Choroid plexus epithelial cell (primary cell): Measurements from ENCODE around the gene CNR2.
"Not testable (repeated sequence)": the region's sequence is repeated elsewhere in the genome, so short reads cannot be mapped to it uniquely, and the experiment has no call there.

ENCODE experiments used
- DNase-seq: peaks from one replicate; pipeline ENCODE4 v3.0.0-alpha.2; 2010; ENCODE audit warnings: low read depth
- H3K4me3 ChIP-seq: 2 replicates; pipeline ENCODE4 v1.5.1; 2011; ENCODE audit warnings: low read depth, mild to moderate bottlenecking, control low read depth, low read length, moderate library complexity
- TF ChIP-seq, protein P1 (sequence below): conservative IDR thresholded peaks from 2 replicates; pipeline ENCODE4 v1.5.1; 2011; ENCODE audit warnings: low read depth, mild to moderate bottlenecking, control low read depth, inconsistent platforms, low read length, moderate library complexity

The CNR2 gene

DNA sequence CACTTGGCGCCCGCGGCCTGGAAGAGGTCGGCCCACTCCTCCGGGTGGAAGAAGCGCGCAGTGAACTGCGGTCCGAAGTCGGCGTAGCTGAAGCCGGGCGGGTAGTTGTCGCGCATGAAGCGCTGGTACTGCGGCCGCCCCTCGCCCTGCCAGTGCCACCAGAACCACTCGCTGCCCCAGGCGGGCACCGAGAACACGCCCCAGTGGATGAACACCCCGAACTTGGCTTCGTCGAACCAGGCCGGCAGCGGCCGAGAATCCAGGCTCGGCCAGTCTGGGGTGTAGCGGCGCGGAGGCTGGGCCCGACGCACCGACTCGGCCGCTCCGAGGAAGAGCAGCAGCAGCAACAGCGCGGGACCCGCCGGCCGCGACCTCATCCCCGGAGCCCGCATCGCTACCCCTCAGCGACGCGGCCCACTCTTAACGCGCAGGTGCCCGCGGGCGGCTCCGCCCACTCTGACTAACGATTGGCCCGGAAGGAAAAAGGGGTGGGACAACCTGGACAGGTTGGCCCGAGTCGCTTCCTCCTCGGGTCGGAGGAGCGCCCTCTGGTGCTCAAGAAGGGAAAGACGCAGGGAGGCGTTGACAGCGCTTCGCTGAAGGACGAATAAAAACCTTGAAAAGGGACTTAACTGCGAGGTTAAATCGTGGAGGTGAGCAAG, 45.1 kb downstream of the CNR2 start, which contains the start of gene FUCA1:
TSS of gene FUCA1 (minus strand) at position 396 of the 662 bp plus-strand sequence. CDS start at position 392, 4 bp downstream.
- TF ChIP-seq, protein P1, sequence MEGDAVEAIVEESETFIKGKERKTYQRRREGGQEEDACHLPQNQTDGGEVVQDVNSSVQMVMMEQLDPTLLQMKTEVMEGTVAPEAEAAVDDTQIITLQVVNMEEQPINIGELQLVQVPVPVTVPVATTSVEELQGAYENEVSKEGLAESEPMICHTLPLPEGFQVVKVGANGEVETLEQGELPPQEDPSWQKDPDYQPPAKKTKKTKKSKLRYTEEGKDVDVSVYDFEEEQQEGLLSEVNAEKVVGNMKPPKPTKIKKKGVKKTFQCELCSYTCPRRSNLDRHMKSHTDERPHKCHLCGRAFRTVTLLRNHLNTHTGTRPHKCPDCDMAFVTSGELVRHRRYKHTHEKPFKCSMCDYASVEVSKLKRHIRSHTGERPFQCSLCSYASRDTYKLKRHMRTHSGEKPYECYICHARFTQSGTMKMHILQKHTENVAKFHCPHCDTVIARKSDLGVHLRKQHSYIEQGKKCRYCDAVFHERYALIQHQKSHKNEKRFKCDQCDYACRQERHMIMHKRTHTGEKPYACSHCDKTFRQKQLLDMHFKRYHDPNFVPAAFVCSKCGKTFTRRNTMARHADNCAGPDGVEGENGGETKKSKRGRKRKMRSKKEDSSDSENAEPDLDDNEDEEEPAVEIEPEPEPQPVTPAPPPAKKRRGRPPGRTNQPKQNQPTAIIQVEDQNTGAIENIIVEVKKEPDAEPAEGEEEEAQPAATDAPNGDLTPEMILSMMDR = peak; percentile 93
- peak within 1 kb of the TSS; percentile 72 for H3K4me3 ChIP-seq
- DNase-seq = peak; percentile 90

DNA sequence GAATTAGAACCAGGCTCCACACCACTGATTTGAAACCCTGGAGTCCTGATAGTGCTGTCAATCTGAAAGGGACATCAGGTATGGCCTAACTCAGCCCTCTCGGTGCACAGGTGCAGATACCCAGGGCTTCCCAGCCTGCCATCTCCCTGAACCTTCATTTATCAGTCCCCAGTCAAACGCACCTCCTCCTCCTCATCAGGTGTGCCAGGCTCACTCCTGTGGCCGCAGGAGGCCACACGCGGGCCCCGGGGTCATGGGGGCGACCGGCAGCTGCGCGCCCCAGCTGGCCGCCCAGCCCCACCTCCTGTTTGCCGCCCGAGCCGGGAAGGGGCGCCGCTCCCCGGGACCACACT, 45.6 kb downstream of the CNR2 start:
- TF ChIP-seq, protein P1 = no peak
- DNase-seq = no peak
- peak overlapping the region; percentile 72 for H3K4me3 ChIP-seq

DNA sequence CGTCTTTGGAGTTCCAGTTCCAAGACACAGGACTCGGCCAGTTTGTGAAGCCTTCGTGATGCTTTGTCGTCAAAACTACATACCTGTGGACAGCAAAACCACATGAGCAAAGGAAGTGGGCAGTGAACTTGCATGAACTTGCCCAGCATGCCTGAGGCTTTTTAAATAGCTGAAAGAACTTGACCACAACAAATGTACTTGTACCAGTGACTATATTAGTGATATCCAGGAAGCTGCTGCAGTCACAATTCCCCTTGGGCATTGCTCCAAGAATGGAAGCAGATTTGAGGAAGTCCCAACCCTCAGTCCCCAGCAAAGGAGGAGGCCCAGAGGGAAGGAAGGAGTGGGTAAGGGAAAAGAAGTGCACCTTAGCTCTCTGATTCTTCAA, 47.6 kb downstream of the CNR2 start:
- peak; percentile 58 for DNase-seq
- no peak overlapping the region for H3K4me3 ChIP-seq
- TF ChIP-seq, protein P1 = no peak

- TF ChIP-seq, protein P1 = no peak
- H3K4me3 ChIP-seq = no peak overlapping the region
- DNase-seq = no peak
Measured at GRCh38 chr1:23864801-23865542, 48.2 kb downstream of the CNR2 start.

GRCh38 chr1:23862640-23863039, 50.5 kb downstream of the CNR2 start:
- no peak for DNase-seq
- TF ChIP-seq, protein P1 = no peak
- H3K4me3 ChIP-seq = no peak overlapping the region

DNA sequence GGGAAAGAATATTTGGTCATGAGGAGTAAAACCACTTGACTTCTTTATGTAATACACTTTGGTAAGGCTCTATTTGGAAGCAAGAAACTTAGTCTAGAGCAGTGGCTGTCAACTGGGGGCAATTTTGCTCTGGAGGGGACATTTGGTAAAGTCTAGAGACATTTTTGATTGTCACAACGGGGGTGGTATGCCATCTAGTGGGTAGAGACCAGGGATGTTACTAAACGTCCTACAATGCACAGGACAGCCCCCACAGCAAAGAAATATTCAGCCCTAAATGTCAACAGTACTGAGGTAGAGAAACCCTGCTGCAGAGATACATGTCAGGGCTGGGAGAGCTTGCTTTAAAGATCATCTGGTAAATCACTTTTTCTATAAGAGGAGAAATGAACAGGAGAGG, 58.6 kb downstream of the CNR2 start:
- H3K4me3 ChIP-seq = no peak overlapping the region
- TF ChIP-seq, protein P1 = peak; percentile 40
- peak; percentile 7 for DNase-seq

DNA sequence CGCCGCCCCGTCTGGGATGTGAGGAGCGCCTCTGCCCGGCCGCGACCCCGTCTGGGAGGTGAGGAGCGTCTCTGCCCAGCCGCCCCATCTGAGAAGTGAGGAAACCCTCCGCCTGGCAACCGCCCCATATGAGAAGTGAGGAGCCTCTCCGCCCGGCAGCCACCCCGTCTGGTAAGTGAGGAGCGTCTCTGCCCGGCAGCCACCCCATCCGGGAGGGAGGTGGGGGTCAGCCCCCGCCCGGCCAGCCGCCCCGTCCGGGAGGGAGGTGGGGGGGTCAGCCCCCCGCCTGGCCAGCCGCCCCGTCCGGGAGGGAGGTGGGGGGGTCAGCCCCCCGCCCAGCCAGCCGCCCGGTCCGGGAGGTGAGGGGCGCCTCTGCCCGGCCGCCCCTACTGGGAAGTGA, 60.0 kb downstream of the CNR2 start:
- not testable (repeated sequence) for DNase-seq, H3K4me3 ChIP-seq

- not testable (repeated sequence) for DNase-seq, H3K4me3 ChIP-seq
Measured at GRCh38 chr1:23851406-23851805, 61.8 kb downstream of the CNR2 start.
